Mucosa of stomach (tissue), 1 donor: ENCODE results near the gene PREX1.

Experiments
- H3K27me3 ChIP-seq: one replicate; pipeline ENCODE4 v1.7.0; 2013; ENCODE audit warnings: mild to moderate bottlenecking, low read length; ENCODE audit not compliant: control insufficient read depth, insufficient read depth
- H3K36me3 ChIP-seq: one replicate; pipeline ENCODE4 v1.7.0; 2013; ENCODE audit warnings: low read length; ENCODE audit not compliant: control insufficient read depth, insufficient read depth
- H3K4me1 ChIP-seq: one replicate; pipeline ENCODE4 v1.7.0; 2013; ENCODE audit warnings: mild to moderate bottlenecking, low read length; ENCODE audit not compliant: control insufficient read depth, insufficient read depth
- H3K4me3 ChIP-seq: one replicate; pipeline ENCODE4 v1.7.0; 2013; ENCODE audit warnings: low read length
- H3K9ac ChIP-seq: one replicate; pipeline ENCODE4 v1.7.0; 2013; ENCODE audit warnings: mild to moderate bottlenecking, low read length, moderate library complexity
- H3K9me3 ChIP-seq: one replicate; pipeline ENCODE4 v1.7.0; 2013; ENCODE audit warnings: mild to moderate bottlenecking, low read length, moderate library complexity; ENCODE audit not compliant: control insufficient read depth
- donor health status: Pancreatic carcinoma.

The PREX1 gene

DNA sequence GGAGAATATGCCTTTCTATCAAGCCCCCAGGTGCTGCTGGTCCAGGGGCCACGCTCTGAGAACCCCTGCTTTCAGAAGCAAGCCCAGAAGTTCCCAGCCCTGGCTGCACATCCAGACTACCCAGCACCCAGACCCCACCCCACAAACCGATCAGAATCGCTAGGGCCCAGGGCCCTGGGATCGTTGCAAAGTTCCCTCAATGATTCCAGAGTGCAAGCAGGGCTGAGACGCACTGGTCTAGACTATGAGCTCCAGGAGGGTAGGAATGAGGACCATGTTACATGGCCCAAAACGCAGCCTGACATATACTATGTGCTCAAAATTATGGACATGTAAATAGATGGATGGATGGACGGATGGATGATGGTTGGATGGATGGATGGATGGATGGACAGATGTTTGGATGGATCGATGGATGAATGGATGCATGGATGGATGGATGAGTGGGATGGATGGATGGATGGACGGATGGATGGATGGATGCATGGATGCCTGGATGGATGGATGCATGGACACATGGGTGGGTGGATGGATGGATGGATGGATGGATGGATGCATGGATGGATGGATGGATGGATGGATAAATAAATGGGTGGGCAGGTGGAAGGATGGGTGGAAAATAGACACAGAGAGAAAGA is 194.1 kb downstream of the PREX1 start:
- no peak overlapping the region for H3K9ac ChIP-seq
- H3K9me3 ChIP-seq = no peaks in the 10 kb centered on the region
- no peaks in the 10 kb centered on the region for H3K4me1 ChIP-seq
- no peak overlapping the region for H3K4me3 ChIP-seq
- H3K27me3 ChIP-seq = no peaks in the 10 kb centered on the region
- H3K36me3 ChIP-seq = no peaks in the 10 kb centered on the region

DNA sequence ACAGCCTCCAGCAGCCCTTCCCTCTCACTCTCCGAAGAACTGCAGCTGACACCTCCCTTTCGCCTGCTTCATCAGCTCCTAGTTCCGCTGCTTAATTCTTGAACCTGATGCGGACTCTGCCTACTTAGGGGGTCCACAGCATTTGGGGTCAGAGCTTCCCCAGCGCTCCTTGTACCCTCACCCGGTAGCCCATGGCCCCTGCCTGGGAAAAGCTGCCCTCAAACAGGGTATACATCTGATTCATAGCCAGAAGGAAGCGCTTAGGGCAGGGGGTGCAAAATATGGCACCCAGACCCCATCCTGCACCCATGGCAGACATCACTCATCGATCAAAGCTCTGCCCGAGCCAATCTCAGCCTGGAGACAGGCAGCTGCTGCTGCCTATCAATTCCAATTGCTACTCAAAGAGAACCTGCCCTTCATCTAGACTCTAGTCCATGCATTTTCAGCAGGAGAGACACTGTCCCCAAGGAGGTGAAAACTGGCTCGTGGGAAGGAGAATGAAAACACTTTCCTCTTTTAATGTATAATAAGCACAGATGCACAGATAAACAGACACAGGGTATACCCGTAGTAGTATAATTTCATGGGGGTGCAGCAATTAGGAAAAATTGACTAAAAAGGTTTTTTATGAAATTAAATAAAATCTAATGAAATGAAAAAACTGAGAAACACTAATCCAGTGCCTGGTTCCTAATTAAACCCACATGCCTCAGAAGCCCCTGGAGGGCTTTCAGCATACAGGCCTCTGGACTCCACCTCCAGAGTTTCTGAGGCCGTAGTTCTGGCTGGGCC is 194.8 kb downstream of the PREX1 start:
- H3K27me3 ChIP-seq = no peaks in the 10 kb centered on the region
- H3K36me3 ChIP-seq = no peaks in the 10 kb centered on the region
- no peak overlapping the region for H3K9ac ChIP-seq
- H3K4me1 ChIP-seq = no peaks in the 10 kb centered on the region
- no peaks in the 10 kb centered on the region for H3K9me3 ChIP-seq
- no peak overlapping the region for H3K4me3 ChIP-seq

DNA sequence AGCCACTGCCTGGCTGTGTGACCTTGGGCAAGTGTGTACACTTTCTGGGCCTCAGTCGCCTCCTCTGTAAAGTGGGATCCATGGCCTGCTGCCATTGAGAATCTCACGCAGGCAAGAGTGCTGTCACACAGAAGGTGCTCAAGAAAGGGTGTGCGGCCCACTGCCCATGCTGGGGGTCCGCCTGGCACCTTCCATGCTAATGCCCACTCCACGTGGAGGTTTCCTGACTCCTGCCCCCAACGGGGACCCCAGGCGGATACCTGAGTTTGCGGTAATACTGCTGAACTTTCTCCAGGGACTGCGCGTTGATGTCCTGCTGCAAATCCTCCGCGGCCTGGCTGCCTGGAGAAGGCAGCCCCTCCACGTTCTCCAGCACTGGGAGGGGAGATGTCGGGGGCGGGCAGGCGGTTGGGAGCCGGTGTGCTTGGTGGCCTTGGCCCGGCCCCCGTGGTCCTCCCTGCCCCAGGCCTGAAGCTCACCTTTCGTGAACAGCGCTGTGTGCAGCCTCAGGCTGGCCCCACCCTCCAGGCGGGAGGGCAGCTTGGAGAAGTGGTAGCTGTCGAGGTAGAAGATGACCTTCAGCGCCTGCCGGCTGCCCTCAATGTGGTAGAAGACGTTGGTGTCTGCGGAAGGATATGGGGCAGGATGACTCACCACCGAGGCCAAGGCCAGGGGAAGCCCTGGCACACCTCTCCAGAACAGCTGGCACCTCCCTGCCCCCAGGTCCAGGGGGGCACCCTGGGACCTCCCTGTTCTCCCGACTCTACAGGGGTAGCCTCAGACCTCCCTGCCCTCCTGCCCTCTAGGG is 195.6 kb downstream of the PREX1 start:
- Histone ChIP-seq H3K4me1 (no peaks in the 10 kb centered on the region), H3K36me3 (no peaks in the 10 kb centered on the region), H3K9me3 (no peaks in the 10 kb centered on the region), H3K4me3 (no peak overlapping the region), H3K27me3 (no peaks in the 10 kb centered on the region), H3K9ac (no peak overlapping the region)

GRCh38 chr20:48631114-48632016 is 196.4 kb downstream of the PREX1 start:
- Histone ChIP-seq H3K9me3 (no peaks in the 10 kb centered on the region), H3K36me3 (no peaks in the 10 kb centered on the region)

GRCh38 chr20:48630342-48631075 is 197.3 kb downstream of the PREX1 start:
- Histone ChIP-seq H3K4me3 (no peak overlapping the region), H3K27me3 (no peaks in the 10 kb centered on the region), H3K4me1 (no peaks in the 10 kb centered on the region), H3K9ac (no peak overlapping the region), H3K36me3 (no peaks in the 10 kb centered on the region), H3K9me3 (no peaks in the 10 kb centered on the region)

More at GRCh38 chr20:48631114-48632016, 196.4 kb downstream of the PREX1 start:
- Histone ChIP-seq H3K4me3 (no peak overlapping the region), H3K27me3 (no peaks in the 10 kb centered on the region), H3K4me1 (no peaks in the 10 kb centered on the region), H3K9ac (no peak overlapping the region)

DNA sequence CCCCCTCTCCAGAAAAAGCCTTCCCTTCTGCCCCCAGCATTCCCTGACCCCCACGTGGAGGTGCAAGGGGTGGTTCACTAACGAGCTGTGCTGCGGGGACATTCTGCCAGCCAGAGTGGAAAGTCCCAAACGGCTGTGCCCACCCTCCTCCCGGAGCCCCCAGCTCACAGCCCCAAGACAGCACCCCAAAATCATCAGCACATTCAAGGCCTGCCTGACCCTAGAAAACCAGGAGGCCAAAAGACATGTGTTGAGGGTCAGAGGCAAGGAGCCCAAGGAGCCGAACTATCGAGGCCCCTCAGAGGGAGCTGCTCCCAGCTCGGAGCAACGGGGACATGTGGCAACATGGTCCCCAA is 197.9 kb downstream of the PREX1 start:
- Histone ChIP-seq H3K9me3 (no peaks in the 10 kb centered on the region), H3K27me3 (no peaks in the 10 kb centered on the region), H3K9ac (no peak overlapping the region), H3K4me1 (no peaks in the 10 kb centered on the region), H3K36me3 (no peaks in the 10 kb centered on the region), H3K4me3 (no peak overlapping the region)

DNA sequence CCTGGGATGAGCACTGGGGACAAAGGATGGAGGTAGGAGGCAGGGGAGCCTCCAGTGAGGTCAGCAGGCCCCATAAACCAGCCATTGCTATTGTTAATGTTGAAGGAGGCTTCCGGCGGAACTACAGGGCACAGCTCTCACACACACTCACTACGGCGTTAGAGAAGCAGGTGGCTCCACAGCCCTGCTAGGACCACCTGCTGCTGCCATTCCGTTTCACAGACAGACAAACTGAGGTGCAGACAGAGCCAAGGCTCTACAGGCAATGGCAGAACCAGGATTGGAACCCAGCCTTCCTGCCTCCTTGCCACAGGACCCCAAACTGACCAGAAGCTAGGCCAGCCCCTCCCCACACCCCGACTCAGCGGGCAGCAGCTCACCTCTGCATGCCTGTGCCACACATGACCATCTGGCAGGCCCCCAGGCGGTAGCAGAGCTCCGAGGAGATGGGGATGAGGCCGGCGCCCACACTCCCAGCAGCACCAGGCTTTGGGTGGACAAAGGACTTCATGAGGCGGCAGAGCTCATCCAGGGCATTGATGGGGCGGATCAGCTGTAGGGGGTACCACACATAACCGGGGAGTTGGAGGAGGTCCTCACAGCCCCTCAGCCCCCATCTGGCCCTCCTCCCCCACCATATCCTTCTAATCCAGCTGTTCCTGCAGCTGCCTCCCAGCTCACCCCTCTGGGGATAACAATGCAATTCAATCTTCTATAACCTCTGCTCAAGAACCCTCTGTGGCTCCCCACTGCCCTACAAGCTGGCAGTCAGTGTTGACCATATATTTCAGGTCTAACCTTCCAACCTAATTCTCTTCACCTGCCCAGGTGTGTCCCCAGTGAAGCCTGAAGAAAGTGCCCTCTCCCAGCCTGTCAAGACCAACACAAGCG is 198.5 kb downstream of the PREX1 start:
- no peak overlapping the region for H3K9ac ChIP-seq
- H3K9me3 ChIP-seq = no peaks in the 10 kb centered on the region
- no peak overlapping the region for H3K4me3 ChIP-seq
- H3K27me3 ChIP-seq = no peaks in the 10 kb centered on the region
- H3K36me3 ChIP-seq = no peaks in the 10 kb centered on the region
- H3K4me1 ChIP-seq = no peaks in the 10 kb centered on the region

DNA sequence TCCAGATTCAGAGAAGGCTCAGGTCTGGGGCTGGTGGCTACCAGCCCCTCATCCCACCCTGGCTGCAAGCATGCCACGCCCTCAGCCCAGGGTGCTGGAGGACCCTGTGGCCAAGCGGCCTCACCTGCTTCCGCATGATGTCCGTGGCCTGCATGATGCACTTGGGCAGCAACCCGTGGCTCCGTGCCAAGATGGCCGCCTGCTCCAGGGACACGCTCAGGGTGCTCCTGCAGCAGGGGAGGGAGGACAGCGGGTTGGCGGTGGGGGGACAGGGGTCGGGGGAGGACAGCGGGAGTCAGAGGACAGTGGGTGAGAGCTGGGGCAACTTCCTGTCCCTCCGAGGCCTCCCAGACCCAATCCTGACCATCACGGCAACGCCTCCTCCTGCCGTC is 200.1 kb downstream of the PREX1 start:
- no peaks in the 10 kb centered on the region for H3K36me3 ChIP-seq
- H3K27me3 ChIP-seq = no peaks in the 10 kb centered on the region
- no peaks in the 10 kb centered on the region for H3K9me3 ChIP-seq

GRCh38 chr20:48626938-48627736 is 200.7 kb downstream of the PREX1 start:
- H3K36me3 ChIP-seq = no peaks in the 10 kb centered on the region
- no peaks in the 10 kb centered on the region for H3K27me3 ChIP-seq
- no peaks in the 10 kb centered on the region for H3K9me3 ChIP-seq
- H3K4me3 ChIP-seq = no peak overlapping the region
- no peak overlapping the region for H3K9ac ChIP-seq
- no peaks in the 10 kb centered on the region for H3K4me1 ChIP-seq

More for the DNA sequence above, 200.1 kb downstream of the PREX1 start:
- Histone ChIP-seq H3K4me3 (no peak overlapping the region), H3K9ac (no peak overlapping the region), H3K4me1 (no peaks in the 10 kb centered on the region)
